ENCODE data around the gene RGL1. TPM values are rescaled to one million over a fixed set of nuclear protein-coding genes. Genes with fewer than 3 reads are reported as not detected.
A peak's percentile ranks its signal among the peaks of the same experiment; 100 is the strongest.

RGL1 gene
- total RNA-seq, 1 donor from 2014 or later = 3.2 TPM

- Histone ChIP-seq H3K27me3 (ENCODE audit: control insufficient read depth, insufficient read depth, low read length) (no peaks in the 10 kb centered on the region), H3K4me3 (ENCODE audit: low read depth, low read length) (no peak overlapping the region), H3K36me3 (ENCODE audit: control insufficient read depth, insufficient read depth, low read length) (no peaks in the 10 kb centered on the region)
- TF ChIP-seq, protein P1, sequence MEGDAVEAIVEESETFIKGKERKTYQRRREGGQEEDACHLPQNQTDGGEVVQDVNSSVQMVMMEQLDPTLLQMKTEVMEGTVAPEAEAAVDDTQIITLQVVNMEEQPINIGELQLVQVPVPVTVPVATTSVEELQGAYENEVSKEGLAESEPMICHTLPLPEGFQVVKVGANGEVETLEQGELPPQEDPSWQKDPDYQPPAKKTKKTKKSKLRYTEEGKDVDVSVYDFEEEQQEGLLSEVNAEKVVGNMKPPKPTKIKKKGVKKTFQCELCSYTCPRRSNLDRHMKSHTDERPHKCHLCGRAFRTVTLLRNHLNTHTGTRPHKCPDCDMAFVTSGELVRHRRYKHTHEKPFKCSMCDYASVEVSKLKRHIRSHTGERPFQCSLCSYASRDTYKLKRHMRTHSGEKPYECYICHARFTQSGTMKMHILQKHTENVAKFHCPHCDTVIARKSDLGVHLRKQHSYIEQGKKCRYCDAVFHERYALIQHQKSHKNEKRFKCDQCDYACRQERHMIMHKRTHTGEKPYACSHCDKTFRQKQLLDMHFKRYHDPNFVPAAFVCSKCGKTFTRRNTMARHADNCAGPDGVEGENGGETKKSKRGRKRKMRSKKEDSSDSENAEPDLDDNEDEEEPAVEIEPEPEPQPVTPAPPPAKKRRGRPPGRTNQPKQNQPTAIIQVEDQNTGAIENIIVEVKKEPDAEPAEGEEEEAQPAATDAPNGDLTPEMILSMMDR (IDR thresholded peaks at IDR 0.05; ENCODE audit: insufficient read depth, low read length, poor library complexity, severe bottlenecking) = no peak
- DNase-seq (ENCODE audit: low read depth) = no peak
Measured at GRCh38 chr1:183838221-183838620, 33.3 kb downstream of the RGL1 start.

DNA sequence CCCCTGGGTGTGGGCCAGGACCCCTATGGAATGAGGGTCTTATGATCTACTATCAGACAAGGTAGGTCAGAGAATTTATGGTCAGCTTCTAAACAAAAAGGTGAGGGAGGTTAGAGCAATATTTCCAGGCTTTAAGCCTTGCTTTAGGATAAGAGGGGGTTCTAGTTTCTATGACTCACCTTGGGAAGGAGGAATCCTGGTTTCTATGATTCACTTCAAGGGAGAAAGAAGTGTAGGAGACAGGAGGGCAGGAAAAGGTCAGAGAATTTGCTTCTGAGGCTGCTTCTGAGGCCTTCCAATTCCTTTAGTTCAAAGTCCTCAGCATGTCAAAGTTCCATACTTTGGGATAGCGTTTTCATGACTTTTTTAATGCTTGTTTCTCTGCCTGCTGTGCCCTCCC is 35.2 kb downstream of the RGL1 start:
- Histone ChIP-seq H3K36me3 (ENCODE audit: control insufficient read depth, insufficient read depth, low read length) (no peaks in the 10 kb centered on the region), H3K27me3 (ENCODE audit: control insufficient read depth, insufficient read depth, low read length) (no peaks in the 10 kb centered on the region), H3K4me3 (ENCODE audit: low read depth, low read length) (no peak overlapping the region)
- peak; percentile 9 for DNase-seq (ENCODE audit: low read depth)
- TF ChIP-seq, protein P1 (IDR thresholded peaks at IDR 0.05; ENCODE audit: insufficient read depth, low read length, poor library complexity, severe bottlenecking) = no peak

- no peak for DNase-seq (ENCODE audit: low read depth)
- no peaks in the 10 kb centered on the region for H3K27me3 ChIP-seq (ENCODE audit: control insufficient read depth, insufficient read depth, low read length)
- no peak overlapping the region for H3K4me3 ChIP-seq (ENCODE audit: low read depth, low read length)
- TF ChIP-seq, protein P1 (IDR thresholded peaks at IDR 0.05; ENCODE audit: insufficient read depth, low read length, poor library complexity, severe bottlenecking) = no peak
- H3K36me3 ChIP-seq (ENCODE audit: control insufficient read depth, insufficient read depth, low read length) = no peaks in the 10 kb centered on the region
Measured at GRCh38 chr1:183841550-183841949, 36.6 kb downstream of the RGL1 start.

- H3K27me3 ChIP-seq (ENCODE audit: control insufficient read depth, insufficient read depth, low read length) = no peaks in the 10 kb centered on the region
- DNase-seq (ENCODE audit: low read depth) = peak; percentile 64
- TF ChIP-seq, protein P1 (IDR thresholded peaks at IDR 0.05; ENCODE audit: insufficient read depth, low read length, poor library complexity, severe bottlenecking) = no peak
- H3K4me3 ChIP-seq (ENCODE audit: low read depth, low read length) = no peak overlapping the region
- H3K36me3 ChIP-seq (ENCODE audit: control insufficient read depth, insufficient read depth, low read length) = no peaks in the 10 kb centered on the region
Measured at GRCh38 chr1:183841950-183842794, 37.3 kb downstream of the RGL1 start.

DNA sequence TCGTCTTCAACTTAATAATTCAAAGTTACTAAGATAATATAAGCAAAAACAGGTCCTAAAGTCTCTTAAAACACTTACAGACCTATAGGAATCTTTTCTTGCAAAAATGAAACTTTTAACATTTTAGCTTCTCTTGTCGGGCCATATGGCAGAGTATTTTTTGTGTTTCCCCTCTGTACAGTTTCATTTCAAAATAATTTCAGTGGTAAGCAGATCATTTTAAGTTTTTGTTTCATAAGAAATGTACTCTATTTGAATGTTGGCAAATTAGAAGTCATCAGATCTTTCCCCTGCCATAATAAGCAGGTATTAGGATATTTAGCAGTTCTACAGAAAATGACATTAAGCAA is 37.9 kb downstream of the RGL1 start:
- no peaks in the 10 kb centered on the region for H3K36me3 ChIP-seq (ENCODE audit: control insufficient read depth, insufficient read depth, low read length)
- TF ChIP-seq, protein P1 (IDR thresholded peaks at IDR 0.05; ENCODE audit: insufficient read depth, low read length, poor library complexity, severe bottlenecking) = no peak
- no peak overlapping the region for H3K4me3 ChIP-seq (ENCODE audit: low read depth, low read length)

DNA sequence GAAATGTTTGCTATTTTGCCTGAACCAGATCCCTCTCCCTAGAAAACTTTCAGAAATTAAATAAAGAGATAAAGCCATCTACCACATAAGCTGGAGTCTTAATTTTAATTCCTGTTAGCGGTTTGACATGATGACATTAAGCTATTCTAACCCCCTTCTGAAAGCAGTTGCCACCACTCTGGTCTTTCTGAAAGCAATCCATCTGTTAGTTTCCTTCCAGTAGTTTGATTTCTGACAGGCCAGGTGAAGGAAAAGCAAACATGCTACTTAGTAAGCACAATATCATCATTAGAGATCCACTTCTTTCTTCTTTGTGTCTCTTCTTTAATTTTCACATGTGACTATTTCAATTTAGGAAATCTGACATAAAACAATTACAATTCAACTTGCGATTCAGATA is 39.9 kb downstream of the RGL1 start:
- TF ChIP-seq, protein P1 (IDR thresholded peaks at IDR 0.05; ENCODE audit: insufficient read depth, low read length, poor library complexity, severe bottlenecking) = no peak
- no peak for DNase-seq (ENCODE audit: low read depth)

More for the DNA sequence above, 37.9 kb downstream of the RGL1 start:
- no peaks in the 10 kb centered on the region for H3K27me3 ChIP-seq (ENCODE audit: control insufficient read depth, insufficient read depth, low read length)
- DNase-seq (ENCODE audit: low read depth) = no peak

More for the DNA sequence above, 39.9 kb downstream of the RGL1 start:
- no peaks in the 10 kb centered on the region for H3K36me3 ChIP-seq (ENCODE audit: control insufficient read depth, insufficient read depth, low read length)
- H3K27me3 ChIP-seq (ENCODE audit: control insufficient read depth, insufficient read depth, low read length) = no peaks in the 10 kb centered on the region
- no peak overlapping the region for H3K4me3 ChIP-seq (ENCODE audit: low read depth, low read length)
